Panc1 (cell line): ENCODE data around the gene NEK8. TPM values are rescaled to one million over a fixed set of nuclear protein-coding genes. Genes with fewer than 3 reads are reported as not detected.

Source experiments
- ATAC-seq: fragments of 200-7000 bp; cut with Tn5 transposase; 2 replicates; pipeline ENCODE4 v1.9.1; 2020; ENCODE audit warnings: mild to moderate bottlenecking, moderate library complexity
- BruUV-seq: library from RNA; stranded (reverse); fragments of 400-500 nt; replicated peaks from 2 replicates; lab custom pipeline; 2021; lab: Mats Ljungman, UMichigan
- CTCF ChIA-PET: fragments of 300-600 bp; sonication (Branson Sonifier 250); formaldehyde crosslinking; loops from one replicate; lab custom pipeline; 2022; ENCODE audit warnings: antibody characterized with exemption; lab: Charles Lee
- POLR2A ChIA-PET: fragments of 300-600 bp; sonication (Branson Sonifier 250); formaldehyde crosslinking; loops from one replicate; lab custom pipeline; 2022; ENCODE audit warnings: antibody characterized with exemption; lab: Charles Lee
- DNase-seq: peaks from one replicate; pipeline ENCODE4 v3.0.0-alpha.2; 2010; ENCODE audit warnings: low read depth, low spot score
- H3K27ac ChIP-seq: 2 replicates; pipeline ENCODE4 v1.5.1; 2011; ENCODE audit warnings: mild to moderate bottlenecking, low read length, inconsistent platforms
- H3K27me3 ChIP-seq: fragments of 200-500 bp; sonication (Bioruptor generic); 2 replicates; pipeline ENCODE4 v1.6.0; 2014; ENCODE audit warnings: low read length, inconsistent platforms; ENCODE audit not compliant: control insufficient read depth, insufficient read depth
- H3K36me3 ChIP-seq: fragments of 200-500 bp; sonication (Bioruptor generic); 2 replicates; pipeline ENCODE4 v1.5.1; 2014; ENCODE audit warnings: inconsistent platforms, mild to moderate bottlenecking, low read length, moderate library complexity; ENCODE audit not compliant: control insufficient read depth, insufficient read depth
- H3K4me1 ChIP-seq: 2 replicates; pipeline ENCODE4 v1.5.1; 2011; ENCODE audit warnings: inconsistent platforms, mild to moderate bottlenecking, low read length, moderate library complexity; ENCODE audit not compliant: control insufficient read depth, insufficient read depth
- H3K4me3 ChIP-seq, 2 experiments: 2 replicates each; pipeline ENCODE4 v1.5.1; 2011 to 2012; ENCODE audit warnings: low read depth in 2 of 2, low read length in 2 of 2, mild to moderate bottlenecking in 2 of 2, inconsistent platforms in 1 of 2, moderate library complexity in 1 of 2
- H3K9me3 ChIP-seq: fragments of 200-500 bp; sonication (Bioruptor generic); 2 replicates; pipeline ENCODE4 v1.5.1; 2014; ENCODE audit warnings: low read depth, mild to moderate bottlenecking, inconsistent platforms, low read length, moderate library complexity; ENCODE audit not compliant: control insufficient read depth, insufficient read depth
- POLR2AphosphoS5 ChIP-seq: IDR thresholded peaks from 2 replicates; pipeline ENCODE4 v1.6.1; 2012; ENCODE audit warnings: mild to moderate bottlenecking, low read depth, low read length, moderate library complexity
- SIN3A ChIP-seq: IDR thresholded peaks from 2 replicates; pipeline ENCODE4 v1.6.1; 2012; ENCODE audit warnings: low read depth, mild to moderate bottlenecking, low read length, moderate library complexity, borderline replicate concordance; ENCODE audit not compliant: insufficient read depth
- TCF7L2 ChIP-seq: IDR thresholded peaks from 2 replicates; pipeline ENCODE4 v1.6.1; 2011; ENCODE audit warnings: mild to moderate bottlenecking, low read depth, low read length, inconsistent platforms
- in situ Hi-C: cut with HindIII; loops from 2 replicates; pipeline ENCODE4 v1.10.0; 2016; ENCODE audit warnings: low sequenced_read_pairs, low pct_unique_long_range_greater_than_20kb
- intact Hi-C: fragments of 100-400 bp; cut with micrococcal nuclease; formaldehyde crosslinking; loops from one replicate; pipeline ENCODE4 v1.10.0; 2022; ENCODE audit not compliant: unreplicated experiment
- total RNA-seq: library from RNA; stranded (reverse); gene quantifications from one replicate; pipeline ENCODE4 v1.2.1, GENCODE V29; 2021; ENCODE audit not compliant: unreplicated experiment
- TF ChIP-seq, protein P1 (sequence below): fragments of 450-650 bp; IDR thresholded peaks from 2 replicates; pipeline ENCODE4 v1.5.1; 2017; ENCODE audit warnings: mild to moderate bottlenecking
- TF ChIP-seq, protein P2 (sequence below), 2 experiments: IDR thresholded peaks; 2 replicates each; pipeline ENCODE4 v1.6.1; 2011 to 2012; ENCODE audit warnings: low read depth in 2 of 2, control low read depth in 1 of 2, low read length in 1 of 2, mild to moderate bottlenecking in 1 of 2, moderate library complexity in 1 of 2; ENCODE audit not compliant: insufficient read depth in 1 of 2

NEK8 gene
- total RNA-seq, 1 experiment from 2014 or later: 11.9 TPM

DNA sequence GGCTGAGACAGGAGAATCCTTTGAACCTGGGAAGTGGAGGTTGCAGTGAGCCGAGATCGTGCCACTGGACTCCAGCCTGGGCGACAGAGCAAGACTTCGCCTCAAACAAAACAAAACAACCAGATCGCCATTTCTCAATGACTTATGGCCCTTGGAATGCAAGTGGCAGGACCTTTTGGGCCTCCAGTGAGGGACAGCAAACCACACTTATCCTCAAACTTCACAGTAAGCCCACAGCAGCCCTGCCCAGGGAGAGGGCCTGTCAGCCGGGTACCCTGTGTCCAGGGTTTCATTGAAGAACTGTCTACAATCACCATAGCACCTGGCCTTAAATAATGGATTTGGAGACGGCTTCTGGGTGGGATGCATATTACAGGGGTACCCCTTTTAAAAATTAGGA lies 26.9 kb downstream of the NEK8 start:
- ChIA-PET CTCF (no interaction called here), POLR2A (no interaction called here)
- TF ChIP-seq SIN3A (no peak), POLR2AphosphoS5 (no peak), TCF7L2 (no peak)
- TF ChIP-seq, protein P1, sequence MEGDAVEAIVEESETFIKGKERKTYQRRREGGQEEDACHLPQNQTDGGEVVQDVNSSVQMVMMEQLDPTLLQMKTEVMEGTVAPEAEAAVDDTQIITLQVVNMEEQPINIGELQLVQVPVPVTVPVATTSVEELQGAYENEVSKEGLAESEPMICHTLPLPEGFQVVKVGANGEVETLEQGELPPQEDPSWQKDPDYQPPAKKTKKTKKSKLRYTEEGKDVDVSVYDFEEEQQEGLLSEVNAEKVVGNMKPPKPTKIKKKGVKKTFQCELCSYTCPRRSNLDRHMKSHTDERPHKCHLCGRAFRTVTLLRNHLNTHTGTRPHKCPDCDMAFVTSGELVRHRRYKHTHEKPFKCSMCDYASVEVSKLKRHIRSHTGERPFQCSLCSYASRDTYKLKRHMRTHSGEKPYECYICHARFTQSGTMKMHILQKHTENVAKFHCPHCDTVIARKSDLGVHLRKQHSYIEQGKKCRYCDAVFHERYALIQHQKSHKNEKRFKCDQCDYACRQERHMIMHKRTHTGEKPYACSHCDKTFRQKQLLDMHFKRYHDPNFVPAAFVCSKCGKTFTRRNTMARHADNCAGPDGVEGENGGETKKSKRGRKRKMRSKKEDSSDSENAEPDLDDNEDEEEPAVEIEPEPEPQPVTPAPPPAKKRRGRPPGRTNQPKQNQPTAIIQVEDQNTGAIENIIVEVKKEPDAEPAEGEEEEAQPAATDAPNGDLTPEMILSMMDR: no peak
- TF ChIP-seq, protein P2, sequence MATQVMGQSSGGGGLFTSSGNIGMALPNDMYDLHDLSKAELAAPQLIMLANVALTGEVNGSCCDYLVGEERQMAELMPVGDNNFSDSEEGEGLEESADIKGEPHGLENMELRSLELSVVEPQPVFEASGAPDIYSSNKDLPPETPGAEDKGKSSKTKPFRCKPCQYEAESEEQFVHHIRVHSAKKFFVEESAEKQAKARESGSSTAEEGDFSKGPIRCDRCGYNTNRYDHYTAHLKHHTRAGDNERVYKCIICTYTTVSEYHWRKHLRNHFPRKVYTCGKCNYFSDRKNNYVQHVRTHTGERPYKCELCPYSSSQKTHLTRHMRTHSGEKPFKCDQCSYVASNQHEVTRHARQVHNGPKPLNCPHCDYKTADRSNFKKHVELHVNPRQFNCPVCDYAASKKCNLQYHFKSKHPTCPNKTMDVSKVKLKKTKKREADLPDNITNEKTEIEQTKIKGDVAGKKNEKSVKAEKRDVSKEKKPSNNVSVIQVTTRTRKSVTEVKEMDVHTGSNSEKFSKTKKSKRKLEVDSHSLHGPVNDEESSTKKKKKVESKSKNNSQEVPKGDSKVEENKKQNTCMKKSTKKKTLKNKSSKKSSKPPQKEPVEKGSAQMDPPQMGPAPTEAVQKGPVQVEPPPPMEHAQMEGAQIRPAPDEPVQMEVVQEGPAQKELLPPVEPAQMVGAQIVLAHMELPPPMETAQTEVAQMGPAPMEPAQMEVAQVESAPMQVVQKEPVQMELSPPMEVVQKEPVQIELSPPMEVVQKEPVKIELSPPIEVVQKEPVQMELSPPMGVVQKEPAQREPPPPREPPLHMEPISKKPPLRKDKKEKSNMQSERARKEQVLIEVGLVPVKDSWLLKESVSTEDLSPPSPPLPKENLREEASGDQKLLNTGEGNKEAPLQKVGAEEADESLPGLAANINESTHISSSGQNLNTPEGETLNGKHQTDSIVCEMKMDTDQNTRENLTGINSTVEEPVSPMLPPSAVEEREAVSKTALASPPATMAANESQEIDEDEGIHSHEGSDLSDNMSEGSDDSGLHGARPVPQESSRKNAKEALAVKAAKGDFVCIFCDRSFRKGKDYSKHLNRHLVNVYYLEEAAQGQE (IDR thresholded peaks at IDR 0.05; ENCODE audit: insufficient read depth in 1 of 2, low read depth in 2 of 2, low read length in 1 of 2): no peak
- H3K9me3 ChIP-seq: no peaks in the 10 kb centered on the region
- H3K4me1 ChIP-seq: peaks cover 3% of the 10 kb centered on the region
- in situ Hi-C loops (no loop called here), intact Hi-C loops (no loop called here)
- DNase-seq (no peak), ATAC-seq (no peak)
- no peaks in the 10 kb centered on the region; the same call in 1 of the 2 replicates for H3K36me3 ChIP-seq
- no peaks in the 10 kb centered on the region for H3K27me3 ChIP-seq
- H3K4me3 ChIP-seq: no peak overlapping the region
- H3K27ac ChIP-seq: no peak overlapping the region
- BruUV-seq: no TSS peak

DNA sequence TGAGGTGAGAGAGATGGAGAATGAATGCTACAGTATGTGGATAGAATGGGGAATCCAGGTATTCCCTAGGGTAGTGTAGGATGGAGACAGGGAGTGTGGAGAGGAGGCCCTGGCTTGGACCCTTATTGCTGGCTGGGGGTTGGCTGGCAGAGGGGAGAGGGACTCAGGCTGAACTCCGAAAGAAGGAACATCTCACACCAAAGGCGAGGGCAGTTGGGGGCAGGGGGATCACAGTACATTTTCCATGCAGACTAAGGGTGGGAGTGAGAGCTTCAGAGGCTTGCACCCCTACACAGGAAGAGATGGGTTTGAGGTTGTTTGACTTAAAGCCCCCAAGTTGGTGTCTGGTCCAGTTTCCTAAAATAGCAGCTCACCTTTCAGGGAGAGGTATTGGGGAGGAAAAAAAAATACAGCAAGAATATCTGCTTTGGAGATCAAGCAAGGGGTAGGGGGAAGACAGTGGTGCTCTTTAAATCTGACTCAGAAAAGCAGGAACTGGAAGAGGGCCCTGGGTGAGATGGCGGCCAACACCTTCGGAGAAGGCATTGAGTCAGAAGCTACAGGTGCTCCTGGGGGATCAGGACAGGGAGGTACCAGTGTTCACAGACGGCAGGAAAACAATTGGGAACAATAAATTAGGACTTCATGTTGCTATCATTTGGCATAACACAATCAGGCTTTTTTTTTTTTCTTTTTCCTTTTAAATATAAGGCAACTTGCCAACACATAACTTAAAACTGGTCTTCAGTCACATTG lies 27.6 kb downstream of the NEK8 start:
- Histone ChIP-seq H3K27me3 (no peaks in the 10 kb centered on the region), H3K9me3 (no peaks in the 10 kb centered on the region), H3K4me3 (no peak overlapping the region), H3K27ac (no peak overlapping the region), H3K4me1 (peaks cover 8% of the 10 kb centered on the region), H3K36me3 (no peaks in the 10 kb centered on the region; the same call in 1 of the 2 replicates)
- ATAC-seq: no peak
- BruUV-seq: no TSS peak
- TF ChIP-seq, protein P1: no peak
- no peak for TF ChIP-seq POLR2AphosphoS5
- no peak for TF ChIP-seq SIN3A
- no peak for TF ChIP-seq TCF7L2
- TF ChIP-seq, protein P2 (IDR thresholded peaks at IDR 0.05; ENCODE audit: insufficient read depth in 1 of 2, low read depth in 2 of 2, low read length in 1 of 2): no peak
- intact Hi-C loops: no loop called here
- POLR2A ChIA-PET: no interaction called here
- CTCF ChIA-PET: interaction anchor here (0.6 kb wide), 1 partner anchor 29 kb away, joined by 7 read pairs; no protein-coding TSS in a partner anchor
- DNase-seq: no peak
- in situ Hi-C loops: no loop called here
